Suprapubic skin (tissue), 3 donors: ENCODE results near the gene CHAD.

Experiments
- EP300 ChIP-seq: sonication (generic); formaldehyde crosslinking; IDR thresholded peaks from one replicate; pipeline ENCODE4 v1.6.1; 2017; ENCODE audit warnings: antibody characterized with exemption
- POLR2A ChIP-seq, 2 donors: fragments of 450-650 bp; IDR thresholded peaks; one replicate each; pipeline ENCODE4 v1.6.1; 2017; ENCODE audit warnings: antibody characterized with exemption in 2 of 2, mild to moderate bottlenecking in 2 of 2, moderate library complexity in 2 of 2
- TF ChIP-seq, protein P1 (sequence below), 2 donors: fragments of 200-600 bp in 1 of 2; fragments of 450-650 bp in 1 of 2; sonication (generic) in 1 of 2; IDR thresholded peaks; one replicate each; pipeline ENCODE4 v1.5.1; 2016 to 2019; ENCODE audit warnings: antibody characterized with exemption in 2 of 2, mild to moderate bottlenecking in 1 of 2, moderate library complexity in 1 of 2

GRCh38 chr17:50484386-50485155, 15.9 kb upstream of the CHAD start:
- TF ChIP-seq, protein P1, sequence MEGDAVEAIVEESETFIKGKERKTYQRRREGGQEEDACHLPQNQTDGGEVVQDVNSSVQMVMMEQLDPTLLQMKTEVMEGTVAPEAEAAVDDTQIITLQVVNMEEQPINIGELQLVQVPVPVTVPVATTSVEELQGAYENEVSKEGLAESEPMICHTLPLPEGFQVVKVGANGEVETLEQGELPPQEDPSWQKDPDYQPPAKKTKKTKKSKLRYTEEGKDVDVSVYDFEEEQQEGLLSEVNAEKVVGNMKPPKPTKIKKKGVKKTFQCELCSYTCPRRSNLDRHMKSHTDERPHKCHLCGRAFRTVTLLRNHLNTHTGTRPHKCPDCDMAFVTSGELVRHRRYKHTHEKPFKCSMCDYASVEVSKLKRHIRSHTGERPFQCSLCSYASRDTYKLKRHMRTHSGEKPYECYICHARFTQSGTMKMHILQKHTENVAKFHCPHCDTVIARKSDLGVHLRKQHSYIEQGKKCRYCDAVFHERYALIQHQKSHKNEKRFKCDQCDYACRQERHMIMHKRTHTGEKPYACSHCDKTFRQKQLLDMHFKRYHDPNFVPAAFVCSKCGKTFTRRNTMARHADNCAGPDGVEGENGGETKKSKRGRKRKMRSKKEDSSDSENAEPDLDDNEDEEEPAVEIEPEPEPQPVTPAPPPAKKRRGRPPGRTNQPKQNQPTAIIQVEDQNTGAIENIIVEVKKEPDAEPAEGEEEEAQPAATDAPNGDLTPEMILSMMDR (IDR thresholded peaks at IDR 0.05) = no peak
- no peak for TF ChIP-seq EP300
- TF ChIP-seq POLR2A (IDR thresholded peaks at IDR 0.05) = no peak
